ENCODE results near the gene MICAL3. TPM values are rescaled to one million over a fixed set of nuclear protein-coding genes. Genes with fewer than 3 reads are reported as not detected.

MICAL3 gene
- total RNA-seq, 6 experiments from 2014 or later = 31.5 to 61.8 (median 48.2) TPM

DNA sequence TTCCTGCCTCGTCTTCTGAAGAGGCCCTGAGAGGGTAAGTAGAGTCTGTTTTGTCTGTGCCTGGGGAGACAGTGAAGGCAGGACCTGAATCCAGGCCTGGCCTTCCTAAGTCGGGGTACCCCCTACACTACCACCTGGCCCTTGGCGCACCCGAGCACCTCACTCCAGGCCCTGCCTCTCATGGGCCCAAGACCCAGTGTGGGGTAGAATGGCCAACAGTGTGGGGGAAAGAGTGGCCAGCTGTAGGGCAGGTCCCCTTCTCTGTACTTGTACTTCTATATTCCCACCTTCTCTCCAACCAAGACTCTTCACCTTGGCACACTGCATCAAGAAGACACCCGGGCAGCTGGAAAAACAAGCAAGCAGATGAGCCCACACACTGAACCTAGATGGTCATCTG lies 227.7 kb downstream of the MICAL3 start:
- H3K9me3 ChIP-seq = no peaks in the 10 kb centered on the region
- H3K4me1 ChIP-seq = peaks cover 0 to 10% (median 5%) of the 10 kb centered on the region in 4 donors
- peak in 1 of 4 donors; percentile 3 for ATAC-seq
- intact Hi-C loops (cut with DNase I) = no loop called here
- no peaks in the 10 kb centered on the region for H3K27me3 ChIP-seq
- H3K27ac ChIP-seq = peak overlapping the region in 1 of 3 donors; percentile 43
- no peaks in the 10 kb centered on the region for H3K36me3 ChIP-seq
- TF ChIP-seq, protein P1, sequence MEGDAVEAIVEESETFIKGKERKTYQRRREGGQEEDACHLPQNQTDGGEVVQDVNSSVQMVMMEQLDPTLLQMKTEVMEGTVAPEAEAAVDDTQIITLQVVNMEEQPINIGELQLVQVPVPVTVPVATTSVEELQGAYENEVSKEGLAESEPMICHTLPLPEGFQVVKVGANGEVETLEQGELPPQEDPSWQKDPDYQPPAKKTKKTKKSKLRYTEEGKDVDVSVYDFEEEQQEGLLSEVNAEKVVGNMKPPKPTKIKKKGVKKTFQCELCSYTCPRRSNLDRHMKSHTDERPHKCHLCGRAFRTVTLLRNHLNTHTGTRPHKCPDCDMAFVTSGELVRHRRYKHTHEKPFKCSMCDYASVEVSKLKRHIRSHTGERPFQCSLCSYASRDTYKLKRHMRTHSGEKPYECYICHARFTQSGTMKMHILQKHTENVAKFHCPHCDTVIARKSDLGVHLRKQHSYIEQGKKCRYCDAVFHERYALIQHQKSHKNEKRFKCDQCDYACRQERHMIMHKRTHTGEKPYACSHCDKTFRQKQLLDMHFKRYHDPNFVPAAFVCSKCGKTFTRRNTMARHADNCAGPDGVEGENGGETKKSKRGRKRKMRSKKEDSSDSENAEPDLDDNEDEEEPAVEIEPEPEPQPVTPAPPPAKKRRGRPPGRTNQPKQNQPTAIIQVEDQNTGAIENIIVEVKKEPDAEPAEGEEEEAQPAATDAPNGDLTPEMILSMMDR (IDR thresholded peaks at IDR 0.05) = no peak
- TF ChIP-seq POLR2A (IDR thresholded peaks at IDR 0.05) = no peak
- no CpG with 5 or more reads among the region's 5 CpGs for WGBS (ENCODE audit: insufficient coverage, low coverage, low lambda C conversion rate, missing lambda C conversion rate)
- no peak for DNase-seq
- H3K4me3 ChIP-seq = no peak overlapping the region

DNA sequence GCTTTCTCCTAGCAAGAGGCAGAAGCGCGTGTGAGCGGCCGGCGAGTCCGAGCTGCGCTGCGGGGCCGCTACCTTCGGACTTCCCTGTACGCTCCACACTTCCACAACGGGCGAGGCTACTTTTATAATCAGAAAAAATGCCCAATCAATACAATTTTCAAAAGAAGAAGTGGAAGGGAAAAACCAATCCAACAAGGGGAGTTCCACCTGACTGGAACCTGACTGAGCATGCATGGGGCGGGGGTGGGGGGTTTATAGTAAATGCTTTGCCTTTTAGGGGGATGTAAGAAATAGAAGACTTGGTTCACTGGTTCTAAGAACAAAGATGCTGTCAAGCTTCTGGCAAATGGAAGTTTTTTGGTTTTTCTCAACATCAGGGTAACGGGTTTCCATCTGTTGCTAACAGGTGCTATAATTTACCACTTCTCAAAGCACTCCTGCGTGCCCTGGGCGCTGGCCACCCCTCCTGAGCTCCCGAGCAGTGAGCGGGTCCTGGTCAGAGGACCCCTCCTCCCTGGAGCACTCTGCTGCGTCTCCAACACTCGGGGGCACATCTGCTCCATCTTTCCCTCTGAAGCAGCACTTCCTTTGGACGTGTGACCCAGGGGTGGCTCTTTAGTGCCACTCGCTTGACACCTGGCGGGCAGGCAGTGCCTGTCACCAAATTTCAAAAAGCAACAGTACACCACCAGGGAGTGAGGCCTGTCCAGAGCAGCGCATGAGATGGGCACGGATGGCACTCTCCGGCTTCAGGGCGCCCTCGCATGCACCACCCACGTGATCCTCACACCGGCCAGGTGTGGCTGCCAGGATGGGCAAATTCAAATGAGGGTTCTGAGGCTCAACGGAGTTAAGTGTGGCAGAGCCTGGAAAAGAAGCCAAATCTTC lies 228.5 kb downstream of the MICAL3 start:
- no peak overlapping the region for H3K4me3 ChIP-seq
- ATAC-seq = peak in 3 of 4 donors; percentile 5 to 63 (median 50)
- WGBS (ENCODE audit: insufficient coverage, low coverage, low lambda C conversion rate, missing lambda C conversion rate) = 68% methylated on average over 26 of the region's 32 CpGs
- TF ChIP-seq, protein P1 (IDR thresholded peaks at IDR 0.05) = peak in 1 of 4 donors; percentile 4
- TF ChIP-seq POLR2A (IDR thresholded peaks at IDR 0.05) = no peak
- H3K4me1 ChIP-seq = peaks cover 0 to 10% (median 4%) of the 10 kb centered on the region in 4 donors
- DNase-seq = no peak
- no peaks in the 10 kb centered on the region for H3K27me3 ChIP-seq
- peaks cover 0 to 2% (median 0%) of the 10 kb centered on the region in 4 donors for H3K36me3 ChIP-seq
- intact Hi-C loops (cut with DNase I) = no loop called here
- no peak overlapping the region for H3K27ac ChIP-seq
- no peaks in the 10 kb centered on the region for H3K9me3 ChIP-seq

DNA sequence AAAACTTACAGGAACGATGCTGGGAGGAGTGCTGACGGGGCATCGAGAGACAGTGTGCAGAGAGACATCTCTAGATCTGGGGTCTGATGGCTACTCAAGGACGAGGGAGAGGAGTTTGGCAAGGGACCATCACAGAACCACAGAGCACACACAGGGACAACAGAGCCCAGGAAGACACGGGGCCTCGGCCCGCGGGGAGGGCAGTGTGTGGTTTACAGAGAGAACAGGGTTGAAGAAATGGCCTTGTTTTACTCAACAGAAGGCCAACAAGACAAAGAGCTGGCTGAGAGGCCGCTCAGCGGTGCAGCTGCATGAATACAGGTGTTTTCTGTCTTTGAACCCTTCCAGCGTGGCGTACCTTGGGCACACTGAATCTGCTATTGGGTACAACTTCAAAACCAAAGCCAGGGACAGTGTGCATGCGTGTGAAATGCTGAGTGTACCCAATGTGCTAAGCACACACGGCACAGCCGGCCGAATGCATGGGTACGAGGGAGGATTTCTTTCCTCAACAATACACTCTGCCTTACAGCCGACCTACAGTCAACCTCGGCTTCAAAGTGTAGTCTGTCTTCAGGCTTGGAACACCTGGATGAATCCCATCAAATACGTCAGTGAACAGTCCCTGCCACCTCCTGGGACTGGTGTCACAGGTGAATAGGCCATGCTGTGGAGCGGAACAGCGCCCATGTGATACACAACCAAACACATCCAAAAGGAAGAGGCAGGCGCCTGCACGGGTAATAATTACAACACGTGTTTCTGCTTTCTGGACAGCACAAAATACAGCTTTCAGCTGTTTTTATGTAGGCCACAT lies 229.4 kb downstream of the MICAL3 start:
- Histone ChIP-seq H3K4me1 (peaks cover 0 to under 1% (median under 1%) of the 10 kb centered on the region in 4 donors), H3K9me3 (no peaks in the 10 kb centered on the region), H3K36me3 (peaks cover 0 to 12% (median 0%) of the 10 kb centered on the region in 4 donors), H3K4me3 (no peak overlapping the region), H3K27ac (no peak overlapping the region), H3K27me3 (no peaks in the 10 kb centered on the region)
- WGBS (ENCODE audit: insufficient coverage, low coverage, low lambda C conversion rate, missing lambda C conversion rate) = 81% methylated on average over 10 of the region's 25 CpGs
- TF ChIP-seq POLR2A (IDR thresholded peaks at IDR 0.05) = no peak
- TF ChIP-seq, protein P1 (IDR thresholded peaks at IDR 0.05) = no peak
- DNase-seq = no peak
- no peak for ATAC-seq
- intact Hi-C loops (cut with DNase I) = no loop called here

DNA sequence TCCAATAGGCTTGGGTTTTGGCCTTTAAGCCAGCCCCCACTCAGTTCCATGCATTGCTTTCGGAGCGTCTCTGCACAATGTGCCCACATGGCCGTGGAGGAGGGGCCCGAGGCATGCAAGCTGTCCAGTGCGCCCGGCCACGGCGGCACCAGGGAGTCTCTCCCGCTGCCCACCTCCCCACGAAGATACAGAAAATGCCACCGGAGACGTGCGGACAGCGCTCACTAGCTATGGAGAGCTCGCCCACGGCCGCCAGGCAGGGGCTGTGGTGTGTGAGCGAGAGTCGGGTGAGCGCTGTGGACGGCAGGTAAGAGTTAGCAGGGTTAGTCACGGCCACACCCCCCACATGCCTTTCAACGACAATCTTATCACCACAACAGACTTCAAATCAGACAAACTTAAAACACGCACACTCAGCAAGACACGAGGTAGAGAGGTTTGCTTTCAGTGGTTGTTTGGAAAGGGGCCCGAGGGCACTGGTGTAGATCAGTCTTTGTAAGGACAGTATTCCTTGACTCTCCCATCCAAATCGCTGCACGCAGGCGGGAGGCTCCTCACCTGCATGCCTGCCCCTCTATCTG lies 231.4 kb downstream of the MICAL3 start:
- H3K4me1 ChIP-seq = no peaks in the 10 kb centered on the region
- no peak overlapping the region for H3K27ac ChIP-seq
- peaks cover 0 to 15% (median 3%) of the 10 kb centered on the region in 4 donors for H3K36me3 ChIP-seq
- intact Hi-C loops (cut with DNase I) = no loop called here
- ATAC-seq (no peak), DNase-seq (no peak)
- H3K9me3 ChIP-seq = no peaks in the 10 kb centered on the region
- H3K27me3 ChIP-seq = no peaks in the 10 kb centered on the region
- 74% methylated on average over 7 of the region's 29 CpGs for WGBS (ENCODE audit: insufficient coverage, low coverage, low lambda C conversion rate, missing lambda C conversion rate)
- TF ChIP-seq POLR2A (IDR thresholded peaks at IDR 0.05) = no peak
- TF ChIP-seq, protein P1 (IDR thresholded peaks at IDR 0.05) = no peak
- no peak overlapping the region for H3K4me3 ChIP-seq
